ENCODE data around the gene LZTS3. TPM values are rescaled to one million over a fixed set of nuclear protein-coding genes. Genes with fewer than 3 reads are reported as not detected.
"Not testable (repeated sequence)": the region's sequence is repeated elsewhere in the genome, so short reads cannot be mapped to it uniquely, and the experiment has no call there.

LZTS3 gene
- total and polyA plus RNA-seq, 2 of the 8 experiments (the other 6 are each of a cell fraction or from before 2014, with no cell fraction given) = 31.8 to 33.5 TPM

DNA sequence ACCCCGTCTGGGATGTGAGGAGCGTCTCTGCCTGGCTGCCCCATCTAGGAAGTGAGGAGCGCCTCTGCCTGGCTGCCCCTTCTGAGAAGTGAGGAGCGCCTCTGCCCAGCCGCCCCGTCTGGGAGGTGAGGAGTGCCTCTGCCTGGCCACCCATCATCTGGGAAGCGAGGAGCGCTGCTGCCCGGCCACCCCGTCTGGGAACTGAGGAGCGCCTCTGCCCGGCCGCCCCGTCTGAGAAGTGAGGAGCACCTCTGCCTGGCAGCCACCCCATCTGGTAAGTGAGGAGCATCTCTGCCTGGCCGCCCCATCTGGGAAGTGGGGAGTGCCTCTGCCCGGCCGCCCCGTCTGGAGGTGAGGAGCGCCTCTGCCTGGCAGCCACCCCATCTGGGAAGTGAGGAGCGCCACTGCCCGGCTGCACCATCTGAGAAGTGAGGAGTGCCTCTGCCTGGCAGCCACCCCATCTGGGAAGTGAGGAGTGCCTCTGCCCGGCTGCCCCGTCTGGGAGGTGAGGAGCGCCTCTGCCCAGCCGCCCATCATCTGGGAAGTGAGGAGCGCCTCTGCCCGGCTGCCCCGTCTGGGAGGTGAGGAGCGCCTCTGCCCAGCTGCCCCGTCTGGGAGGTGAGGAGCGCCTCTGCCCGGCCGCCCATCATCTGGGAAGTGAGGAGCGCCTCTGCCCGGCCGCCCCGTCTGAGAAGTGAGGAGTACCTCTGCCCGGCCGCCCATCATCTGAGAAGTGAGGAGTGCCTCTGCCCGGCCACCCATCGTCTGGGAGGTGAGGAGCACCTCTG, 48.4 kb downstream of the LZTS3 start:
- H3K4me3 ChIP-seq (ENCODE audit: extremely low read depth in 1 of 4, insufficient read depth in 2 of 4, low read depth in 3 of 4, low read length in 4 of 4); H2BK15ac ChIP-seq (ENCODE audit: low read length); H4K20me1 ChIP-seq (replicated peaks in 1 of 2; ENCODE audit: control insufficient read depth in 1 of 2, insufficient read depth in 2 of 2, low read length in 2 of 2); H3K79me2 ChIP-seq (ENCODE audit: control insufficient read depth in 1 of 2, insufficient read depth in 2 of 2, low read length in 2 of 2); H2AK5ac ChIP-seq (ENCODE audit: low read depth, low read length); H3K27ac ChIP-seq (ENCODE audit: low read depth, low read length); POLR2A ChIA-PET (ENCODE audit: partially characterized antibody); H2BK12ac ChIP-seq (ENCODE audit: low read depth, low read length); H4K5ac ChIP-seq (ENCODE audit: insufficient read length, low read depth, low read length); H3K18ac ChIP-seq (ENCODE audit: extremely low read depth, low read length); FAIRE-seq; H4K8ac ChIP-seq (ENCODE audit: extremely low read depth, insufficient read depth, low read length); H2BK20ac ChIP-seq (ENCODE audit: low read length); H2BK5ac ChIP-seq (ENCODE audit: low read depth, low read length); H3K23me2 ChIP-seq (ENCODE audit: low read depth, low read length); H3K14ac ChIP-seq (ENCODE audit: insufficient read length); H2AFZ ChIP-seq (ENCODE audit: low read length); H3K4me2 ChIP-seq (ENCODE audit: insufficient read depth in 1 of 2, low read depth in 2 of 2, low read length in 2 of 2); H4K91ac ChIP-seq (replicated peaks; ENCODE audit: insufficient read length, low read length); H3K4ac ChIP-seq (replicated peaks; ENCODE audit: insufficient read length, low read depth, low read length); H3K79me1 ChIP-seq (ENCODE audit: low read depth, low read length); H3K56ac ChIP-seq (replicated peaks; ENCODE audit: insufficient read length, low read depth, low read length); DNase-seq (ENCODE audit: low read depth in 1 of 2, low spot score in 2 of 2); CTCF ChIA-PET (ENCODE audit: partially characterized antibody); H3K4me1 ChIP-seq (replicated peaks in 1 of 4; ENCODE audit: control insufficient read depth in 3 of 4, insufficient read depth in 4 of 4, low read length in 3 of 4); H3K23ac ChIP-seq (ENCODE audit: insufficient read length); H2BK120ac ChIP-seq (replicated peaks; ENCODE audit: low read depth, low read length); H3K27me3 ChIP-seq (replicated peaks in 1 of 4; ENCODE audit: control insufficient read depth in 3 of 4, extremely low read depth in 1 of 4, insufficient read depth in 3 of 4, low read length in 3 of 4); H3K9ac ChIP-seq (replicated peaks in 1 of 4; ENCODE audit: extremely low read depth in 1 of 4, low read depth in 3 of 4, low read length in 3 of 4): not testable (repeated sequence)
- H3K36me3 ChIP-seq (ENCODE audit: control insufficient read depth in 2 of 4, insufficient read depth in 4 of 4, low read length in 3 of 4) = peaks cover 0 to 25% (median 2%) of the 10 kb centered on the region in 4 experiments; a peak in 3 of 8 replicates
- peaks cover 17 to 37% of the 10 kb centered on the region in 2 experiments for H3K9me3 ChIP-seq (ENCODE audit: insufficient read depth in 2 of 2, low read depth in 1 of 2, low read length in 1 of 2)
- WGBS, 2 experiments (ENCODE audit: extremely low coverage in 1 of 2, insufficient coverage in 1 of 2, insufficient read length in 1 of 2, insufficient replicate concordance in 2 of 2, low coverage in 1 of 2, low lambda C conversion rate in 2 of 2, missing lambda C conversion rate in 1 of 2) = 89% methylated on average over 21 of the region's 41 CpGs; no CpG with 5 or more reads in 1 of the 2 experiments

DNA sequence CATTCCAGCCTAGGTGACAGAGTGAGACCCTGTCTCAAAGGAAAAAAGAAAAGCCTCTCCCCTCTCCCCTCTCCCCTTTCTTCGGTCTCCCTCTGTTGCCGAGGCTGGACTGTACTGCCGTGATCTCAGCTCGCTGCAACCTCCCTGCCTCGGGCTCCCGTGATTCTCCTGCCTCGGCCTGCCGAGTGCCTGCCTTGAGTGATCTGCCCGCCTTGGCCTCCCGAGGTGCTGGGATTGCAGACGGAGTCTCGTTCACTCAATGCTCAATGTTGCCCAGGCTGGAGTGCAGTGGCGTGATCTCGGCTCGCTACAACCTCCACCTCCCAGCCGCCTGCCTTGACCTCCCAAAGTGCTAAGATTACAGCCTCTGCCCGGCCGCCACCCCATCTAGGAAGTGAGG, 49.2 kb downstream of the LZTS3 start:
- H3K4me3 ChIP-seq (ENCODE audit: extremely low read depth in 1 of 4, insufficient read depth in 2 of 4, low read depth in 3 of 4, low read length in 4 of 4); H4K5ac ChIP-seq (ENCODE audit: insufficient read length, low read depth, low read length); H3K27ac ChIP-seq (ENCODE audit: low read depth, low read length); H3K23ac ChIP-seq (ENCODE audit: insufficient read length); H3K23me2 ChIP-seq (ENCODE audit: low read depth, low read length); FAIRE-seq; H3K4me1 ChIP-seq (replicated peaks in 1 of 4; ENCODE audit: control insufficient read depth in 3 of 4, insufficient read depth in 4 of 4, low read length in 3 of 4); POLR2A ChIA-PET (ENCODE audit: partially characterized antibody); H4K20me1 ChIP-seq (replicated peaks in 1 of 2; ENCODE audit: control insufficient read depth in 1 of 2, insufficient read depth in 2 of 2, low read length in 2 of 2); H2BK120ac ChIP-seq (replicated peaks; ENCODE audit: low read depth, low read length); H3K14ac ChIP-seq (ENCODE audit: insufficient read length); CTCF ChIA-PET (ENCODE audit: partially characterized antibody); H3K9ac ChIP-seq (replicated peaks in 1 of 4; ENCODE audit: extremely low read depth in 1 of 4, low read depth in 3 of 4, low read length in 3 of 4); H3K56ac ChIP-seq (replicated peaks; ENCODE audit: insufficient read length, low read depth, low read length); H4K8ac ChIP-seq (ENCODE audit: extremely low read depth, insufficient read depth, low read length); H2BK15ac ChIP-seq (ENCODE audit: low read length); H3K27me3 ChIP-seq (replicated peaks in 1 of 4; ENCODE audit: control insufficient read depth in 3 of 4, extremely low read depth in 1 of 4, insufficient read depth in 3 of 4, low read length in 3 of 4); DNase-seq (ENCODE audit: low read depth in 1 of 2, low spot score in 2 of 2); H2AK5ac ChIP-seq (ENCODE audit: low read depth, low read length); H2BK20ac ChIP-seq (ENCODE audit: low read length); H3K79me2 ChIP-seq (ENCODE audit: control insufficient read depth in 1 of 2, insufficient read depth in 2 of 2, low read length in 2 of 2); H2BK12ac ChIP-seq (ENCODE audit: low read depth, low read length); H2AFZ ChIP-seq (ENCODE audit: low read length); H2BK5ac ChIP-seq (ENCODE audit: low read depth, low read length); H3K4me2 ChIP-seq (ENCODE audit: insufficient read depth in 1 of 2, low read depth in 2 of 2, low read length in 2 of 2); H3K4ac ChIP-seq (replicated peaks; ENCODE audit: insufficient read length, low read depth, low read length); H3K79me1 ChIP-seq (ENCODE audit: low read depth, low read length); H3K18ac ChIP-seq (ENCODE audit: extremely low read depth, low read length); H4K91ac ChIP-seq (replicated peaks; ENCODE audit: insufficient read length, low read length): not testable (repeated sequence)
- Histone ChIP-seq H3K9me3 (ENCODE audit: insufficient read depth in 2 of 2, low read depth in 1 of 2, low read length in 1 of 2) (peaks cover 17 to 37% of the 10 kb centered on the region in 2 experiments), H3K36me3 (ENCODE audit: control insufficient read depth in 2 of 4, insufficient read depth in 4 of 4, low read length in 3 of 4) (peaks cover 0 to 25% (median 2%) of the 10 kb centered on the region in 4 experiments; a peak in 3 of 8 replicates)
- WGBS, 2 experiments (ENCODE audit: extremely low coverage in 1 of 2, insufficient coverage in 1 of 2, insufficient read length in 1 of 2, insufficient replicate concordance in 2 of 2, low coverage in 1 of 2, low lambda C conversion rate in 2 of 2, missing lambda C conversion rate in 1 of 2) = 92% methylated on average over 14 of the region's 18 CpGs; no CpG with 5 or more reads in 1 of the 2 experiments

All from H1 (cell line).